Activated naive CD8-positive, alpha-beta T cell (primary cell): ENCODE data around the gene TCF7L2.
"Not testable (repeated sequence)": the region's sequence is repeated elsewhere in the genome, so short reads cannot be mapped to it uniquely, and the experiment has no call there.

Experiments used
- H3K27ac Mint-ChIP-seq: one replicate; pipeline ENCODE4 v1.8.0; 2021; ENCODE audit warnings: mixed read lengths
- H3K27me3 Mint-ChIP-seq: one replicate; pipeline ENCODE4 v1.8.0; 2021; ENCODE audit warnings: mixed read lengths
- H3K36me3 Mint-ChIP-seq: one replicate; pipeline ENCODE4 v1.8.0; 2021; ENCODE audit warnings: mixed read lengths
- H3K4me1 Mint-ChIP-seq: one replicate; pipeline ENCODE4 v1.8.0; 2021; ENCODE audit warnings: low read depth, mixed read lengths
- H3K4me3 Mint-ChIP-seq: one replicate; pipeline ENCODE4 v1.8.0; 2021; ENCODE audit warnings: mild to moderate bottlenecking, mixed read lengths
- H3K9me3 Mint-ChIP-seq: one replicate; pipeline ENCODE4 v1.8.0; 2021; ENCODE audit warnings: low read depth, mixed read lengths

Gene TCF7L2

GRCh38 chr10:113095419-113096127 lies 145.5 kb downstream of the TCF7L2 start:
- Mint-ChIP-seq H3K4me1 (peaks cover 22% of the 10 kb centered on the region), H3K27ac (no peak overlapping the region), H3K36me3 (peaks cover 6% of the 10 kb centered on the region), H3K27me3 (no peaks in the 10 kb centered on the region), H3K4me3 (no peak overlapping the region), H3K9me3 (no peaks in the 10 kb centered on the region)

DNA sequence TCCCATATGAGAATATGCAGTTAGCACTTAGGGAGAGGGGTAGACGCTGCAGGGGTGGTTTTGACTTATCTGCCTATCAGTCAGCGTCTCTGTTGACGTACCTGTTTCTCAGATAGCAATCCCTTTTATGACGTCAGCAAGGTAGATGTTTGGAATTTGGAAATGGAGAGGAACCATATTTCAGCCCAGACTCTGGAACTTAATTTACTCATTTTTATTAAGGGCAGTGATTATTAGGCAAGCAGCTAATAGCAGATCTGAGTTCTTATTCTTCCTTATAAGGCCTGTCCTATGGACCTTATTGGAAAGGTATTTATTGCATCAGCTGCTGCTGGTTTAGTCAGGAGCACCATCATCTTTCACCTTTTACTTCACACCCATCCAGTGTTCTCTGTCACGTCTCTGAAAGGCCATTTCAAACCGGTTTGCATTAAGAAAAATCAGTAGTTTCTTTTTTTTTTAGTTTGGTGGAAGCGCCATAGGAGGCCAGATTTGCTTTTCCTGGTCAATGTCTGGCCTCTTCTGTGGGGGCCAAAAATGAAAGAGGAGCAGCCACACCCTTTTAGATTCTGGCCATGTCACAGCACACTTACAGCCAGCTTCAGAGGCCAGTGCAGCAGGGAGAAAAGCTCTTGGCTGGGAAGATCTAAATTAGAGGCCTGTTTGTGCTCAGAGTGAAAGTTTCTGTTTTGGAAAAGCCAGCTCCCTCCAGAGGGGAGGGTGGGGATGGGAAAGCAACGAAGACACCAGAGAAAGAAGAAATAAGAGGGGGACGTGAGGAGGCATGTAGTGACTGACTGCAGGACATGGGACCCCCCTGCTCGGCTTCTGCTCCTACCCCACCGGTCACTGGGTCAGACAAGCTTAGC lies 146.3 kb downstream of the TCF7L2 start:
- no peaks in the 10 kb centered on the region for H3K9me3 Mint-ChIP-seq
- no peaks in the 10 kb centered on the region for H3K27me3 Mint-ChIP-seq
- H3K4me3 Mint-ChIP-seq, result no peak overlapping the region
- peaks cover 6% of the 10 kb centered on the region for H3K36me3 Mint-ChIP-seq
- peaks cover 22% of the 10 kb centered on the region for H3K4me1 Mint-ChIP-seq
- no peak overlapping the region for H3K27ac Mint-ChIP-seq

DNA sequence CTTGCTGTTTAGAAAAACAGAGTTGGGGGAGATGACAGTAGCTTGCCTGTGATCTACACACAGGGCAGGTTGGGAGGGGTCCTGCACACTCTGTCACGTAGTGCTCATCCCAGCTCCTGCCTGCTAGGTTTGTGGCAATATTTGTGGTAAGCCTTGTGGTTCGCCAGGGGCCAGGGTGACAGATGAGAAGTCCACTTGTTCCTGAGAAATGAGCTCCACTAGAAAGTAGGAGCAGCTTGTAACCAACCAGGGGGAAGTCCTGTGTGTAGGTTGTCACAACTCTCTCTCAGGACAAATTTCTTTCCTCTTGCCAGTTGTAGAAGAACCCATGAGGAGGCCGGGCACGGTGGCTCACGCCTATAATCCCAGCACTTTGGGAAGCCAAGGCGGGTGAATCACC lies 147.0 kb downstream of the TCF7L2 start:
- Mint-ChIP-seq H3K36me3 (peaks cover 6% of the 10 kb centered on the region), H3K27ac (no peak overlapping the region), H3K4me1 (peaks cover 22% of the 10 kb centered on the region), H3K9me3 (no peaks in the 10 kb centered on the region), H3K4me3 (no peak overlapping the region), H3K27me3 (no peaks in the 10 kb centered on the region)

DNA sequence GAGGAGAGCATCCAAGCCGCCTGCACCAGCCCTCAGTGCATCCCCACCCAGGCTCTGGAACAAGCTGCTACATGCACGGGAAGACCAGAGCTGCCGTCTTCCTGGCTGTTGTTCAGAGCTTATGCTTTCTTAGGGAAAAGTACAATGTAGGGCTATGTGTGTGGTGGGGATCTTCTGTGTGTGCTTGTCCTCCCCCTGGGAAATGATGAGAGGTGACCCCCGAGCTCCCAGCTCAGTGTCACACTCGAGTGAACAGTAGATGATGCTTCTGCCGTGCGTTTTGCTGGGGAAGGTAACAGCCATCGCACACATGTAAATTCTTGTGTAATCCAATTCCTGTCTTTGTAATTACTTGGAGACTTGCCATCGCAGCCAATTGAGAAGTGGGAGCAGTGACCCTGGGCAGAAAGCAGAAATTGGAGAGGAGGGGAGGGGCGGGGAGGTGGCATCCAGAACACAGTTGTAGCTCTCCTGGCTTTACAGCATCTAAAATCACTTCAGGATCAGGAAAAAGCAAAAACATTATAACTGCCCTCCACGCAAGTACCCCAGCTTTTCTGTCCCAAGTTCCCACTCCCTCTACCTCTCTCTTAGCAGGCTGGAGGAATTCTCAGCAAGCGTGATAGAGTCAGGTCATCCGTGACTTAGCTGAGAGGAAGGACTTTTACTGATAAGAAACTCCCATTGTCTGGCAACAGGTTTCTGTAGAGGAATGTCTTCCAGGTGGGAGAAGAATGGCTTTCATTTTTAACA lies 149.6 kb downstream of the TCF7L2 start:
- no peak overlapping the region for H3K4me3 Mint-ChIP-seq
- peaks cover 3% of the 10 kb centered on the region for H3K36me3 Mint-ChIP-seq
- no peak overlapping the region for H3K27ac Mint-ChIP-seq
- H3K4me1 Mint-ChIP-seq, result peaks cover 4% of the 10 kb centered on the region
- H3K9me3 Mint-ChIP-seq, result no peaks in the 10 kb centered on the region
- H3K27me3 Mint-ChIP-seq, result no peaks in the 10 kb centered on the region

GRCh38 chr10:113100281-113100680 lies 150.2 kb downstream of the TCF7L2 start:
- no peaks in the 10 kb centered on the region for H3K9me3 Mint-ChIP-seq

DNA sequence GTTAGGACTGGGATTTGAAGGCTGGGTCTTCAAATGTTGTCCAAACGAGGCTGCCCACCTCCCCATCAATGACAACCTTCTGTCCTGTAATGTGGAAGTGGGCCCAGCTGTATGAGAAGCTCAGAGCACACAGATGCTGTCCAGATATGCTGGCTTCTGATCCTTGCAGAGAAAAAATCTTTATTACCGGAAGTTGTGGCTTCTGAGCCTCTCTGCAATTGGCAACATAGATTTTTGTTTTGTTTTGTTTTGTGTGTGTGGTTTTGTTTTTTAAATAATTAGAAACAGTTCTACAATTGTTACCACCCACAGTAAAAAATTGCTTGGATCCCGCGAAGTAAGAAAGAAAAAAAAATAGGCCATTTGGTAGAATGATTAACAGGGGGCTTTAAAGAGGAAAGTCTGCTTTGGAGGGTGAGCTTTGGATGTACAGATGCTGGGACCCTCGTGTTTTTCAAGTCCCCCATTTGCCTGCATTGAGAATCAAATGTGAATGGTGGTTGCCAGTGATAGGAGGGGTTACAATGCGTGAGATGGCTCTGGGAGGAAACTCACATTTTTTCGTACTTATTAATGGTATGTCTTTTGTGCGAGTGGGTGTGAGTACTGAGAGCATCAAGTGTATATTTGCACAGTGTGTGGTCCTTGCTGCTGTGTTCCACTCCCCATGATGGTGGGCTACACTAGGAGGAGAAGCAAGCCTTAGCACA lies 153.2 kb downstream of the TCF7L2 start:
- no peak overlapping the region for H3K27ac Mint-ChIP-seq
- peaks cover 3% of the 10 kb centered on the region for H3K36me3 Mint-ChIP-seq
- no peaks in the 10 kb centered on the region for H3K27me3 Mint-ChIP-seq
- H3K4me3 Mint-ChIP-seq, result no peak overlapping the region
- no peaks in the 10 kb centered on the region for H3K4me1 Mint-ChIP-seq
- no peaks in the 10 kb centered on the region for H3K9me3 Mint-ChIP-seq

More at GRCh38 chr10:113100281-113100680, 150.2 kb downstream of the TCF7L2 start:
- H3K27ac Mint-ChIP-seq, result no peak overlapping the region
- no peak overlapping the region for H3K4me3 Mint-ChIP-seq
- peaks cover 3% of the 10 kb centered on the region for H3K36me3 Mint-ChIP-seq
- no peaks in the 10 kb centered on the region for H3K27me3 Mint-ChIP-seq
- peaks cover under 1% of the 10 kb centered on the region for H3K4me1 Mint-ChIP-seq

DNA sequence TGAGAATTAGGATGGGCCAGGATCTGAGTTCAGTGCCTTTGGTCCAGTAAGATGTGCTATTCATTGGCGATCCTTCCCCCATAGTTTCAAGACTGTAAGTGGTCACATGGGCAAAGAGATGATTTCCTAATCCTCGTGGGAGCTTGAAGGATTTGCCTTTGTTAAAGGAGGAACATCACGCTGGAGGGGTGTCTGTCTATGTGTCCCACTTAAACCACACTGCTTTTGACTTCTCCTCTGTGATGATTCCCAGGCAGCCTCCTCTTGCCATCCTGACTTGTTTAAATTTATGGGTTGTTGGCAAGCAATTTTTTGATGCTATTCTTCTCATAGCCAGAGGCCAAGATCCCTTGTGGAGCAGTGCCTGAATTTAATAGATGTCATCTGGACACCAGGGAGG lies 154.0 kb downstream of the TCF7L2 start:
- H3K27me3 Mint-ChIP-seq, result no peaks in the 10 kb centered on the region
- no peaks in the 10 kb centered on the region for H3K4me1 Mint-ChIP-seq
- no peaks in the 10 kb centered on the region for H3K36me3 Mint-ChIP-seq
- H3K27ac Mint-ChIP-seq, result no peak overlapping the region
- H3K4me3 Mint-ChIP-seq, result no peak overlapping the region
- H3K9me3 Mint-ChIP-seq, result no peaks in the 10 kb centered on the region

GRCh38 chr10:113108194-113108835 lies 158.3 kb downstream of the TCF7L2 start:
- H3K4me3 Mint-ChIP-seq, result no peak overlapping the region
- H3K36me3 Mint-ChIP-seq, result no peaks in the 10 kb centered on the region
- no peaks in the 10 kb centered on the region for H3K4me1 Mint-ChIP-seq
- no peaks in the 10 kb centered on the region for H3K9me3 Mint-ChIP-seq
- H3K27ac Mint-ChIP-seq, result no peak overlapping the region
- no peaks in the 10 kb centered on the region for H3K27me3 Mint-ChIP-seq

DNA sequence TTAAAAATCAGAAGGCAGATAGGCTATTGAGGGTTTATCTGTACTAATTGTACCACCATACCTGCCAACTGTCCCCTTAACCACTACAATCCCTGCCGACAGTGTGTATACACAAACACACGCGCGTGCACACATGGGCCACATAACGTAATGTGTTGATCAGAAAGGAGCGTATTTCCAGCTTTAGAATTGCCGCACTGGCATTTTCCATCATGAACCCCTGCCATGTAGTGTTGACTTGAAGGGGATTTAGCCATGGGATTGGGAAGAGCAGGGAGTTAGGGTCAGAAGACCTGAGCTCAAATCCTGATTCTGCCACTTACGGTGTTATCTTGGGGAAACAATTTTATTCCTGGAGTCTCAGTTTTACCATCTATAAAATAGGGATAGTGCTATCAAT lies 158.9 kb downstream of the TCF7L2 start:
- Mint-ChIP-seq H3K4me1 (no peaks in the 10 kb centered on the region), H3K27me3 (no peaks in the 10 kb centered on the region), H3K36me3 (no peaks in the 10 kb centered on the region), H3K27ac (no peak overlapping the region), H3K4me3 (no peak overlapping the region), H3K9me3 (no peaks in the 10 kb centered on the region)

GRCh38 chr10:113109482-113109881 lies 159.4 kb downstream of the TCF7L2 start:
- not testable (repeated sequence) for H3K4me3 Mint-ChIP-seq, H3K27me3 Mint-ChIP-seq, H3K4me1 Mint-ChIP-seq

GRCh38 chr10:113111260-113111659 lies 161.2 kb downstream of the TCF7L2 start:
- Mint-ChIP-seq H3K4me3 (no peak overlapping the region), H3K4me1 (no peaks in the 10 kb centered on the region), H3K9me3 (no peaks in the 10 kb centered on the region), H3K27ac (no peak overlapping the region), H3K36me3 (no peaks in the 10 kb centered on the region), H3K27me3 (no peaks in the 10 kb centered on the region)

More at GRCh38 chr10:113109482-113109881, 159.4 kb downstream of the TCF7L2 start:
- not testable (repeated sequence) for H3K36me3 Mint-ChIP-seq, H3K27ac Mint-ChIP-seq, H3K9me3 Mint-ChIP-seq

DNA sequence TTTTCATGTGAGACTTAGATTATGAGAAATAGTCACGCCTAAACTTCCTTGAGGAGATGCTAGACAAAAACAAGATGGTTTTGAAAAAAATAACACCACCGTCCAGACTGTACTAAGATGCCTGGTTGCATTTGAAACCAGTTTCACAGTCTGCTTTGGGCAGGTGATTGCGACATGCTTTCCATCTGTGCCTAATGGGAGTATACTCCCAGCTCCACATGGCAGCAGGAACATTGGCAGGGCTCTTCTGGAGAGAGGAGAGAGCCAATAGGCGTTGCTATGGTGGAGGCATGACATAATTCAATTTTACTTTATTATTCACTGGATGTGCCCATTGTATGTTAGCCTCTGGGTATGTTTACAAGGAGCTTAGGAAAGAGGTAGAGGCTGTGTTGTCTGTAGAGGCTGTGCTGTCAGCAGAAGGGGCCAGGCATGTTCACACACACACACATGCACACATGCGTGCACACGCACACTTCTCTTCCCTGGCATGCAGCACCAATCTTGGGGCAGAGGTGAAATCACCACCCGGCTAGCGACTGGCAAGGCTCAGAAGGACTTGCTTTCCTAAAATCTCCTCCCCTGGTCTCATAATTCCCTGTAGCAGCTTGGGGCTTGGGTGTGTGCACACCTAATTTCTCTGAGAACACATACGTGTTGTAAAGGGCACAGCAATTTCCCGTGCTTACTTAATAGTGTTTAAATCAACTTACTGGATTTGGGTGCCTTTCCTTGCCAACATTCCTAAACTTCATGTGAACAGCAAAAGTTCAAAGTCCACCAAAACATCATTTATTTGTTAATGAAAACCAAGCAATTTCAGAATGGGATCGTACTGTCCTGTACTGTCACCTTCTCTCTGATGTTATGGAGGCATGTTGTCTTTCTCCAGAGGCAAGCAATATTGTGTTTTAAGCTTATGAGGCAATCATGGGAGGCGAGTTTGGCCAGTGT lies 162.1 kb downstream of the TCF7L2 start:
- Mint-ChIP-seq H3K4me3 (no peak overlapping the region), H3K36me3 (no peaks in the 10 kb centered on the region), H3K9me3 (no peaks in the 10 kb centered on the region), H3K27ac (no peak overlapping the region), H3K4me1 (no peaks in the 10 kb centered on the region), H3K27me3 (no peaks in the 10 kb centered on the region)

DNA sequence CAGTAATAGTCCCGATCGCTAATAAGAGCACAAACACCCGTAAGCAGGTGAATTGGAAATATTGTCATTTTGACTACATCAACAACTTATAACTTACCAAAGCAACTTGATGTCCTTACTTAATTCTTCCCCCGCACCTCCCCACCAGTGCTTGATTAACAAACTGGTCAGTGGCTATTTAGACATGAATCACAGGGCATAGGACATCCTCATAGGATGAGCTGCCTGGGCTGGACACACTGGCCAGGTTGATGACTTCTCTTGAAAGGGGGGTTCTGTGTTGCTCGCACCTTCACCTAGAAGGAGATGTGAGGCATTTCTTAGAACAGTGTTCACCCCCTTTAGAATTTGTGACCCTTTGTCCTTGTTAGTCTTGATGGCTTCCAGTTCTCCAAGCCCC lies 163.2 kb downstream of the TCF7L2 start:
- peaks cover 3% of the 10 kb centered on the region for H3K36me3 Mint-ChIP-seq
- no peak overlapping the region for H3K4me3 Mint-ChIP-seq
- H3K27me3 Mint-ChIP-seq, result no peaks in the 10 kb centered on the region
- H3K9me3 Mint-ChIP-seq, result no peaks in the 10 kb centered on the region
- no peaks in the 10 kb centered on the region for H3K4me1 Mint-ChIP-seq
- no peak overlapping the region for H3K27ac Mint-ChIP-seq
